Body of pancreas (tissue), 4 donors: Measurements from ENCODE around the gene RAB40A.

Experiments used
- POLR2A ChIP-seq, 3 donors: fragments of 450-650 bp; IDR thresholded peaks; one replicate each; pipeline ENCODE4 v1.6.1; 2016; ENCODE audit warnings: antibody characterized with exemption in 3 of 3, mild to moderate bottlenecking in 2 of 3
- TF ChIP-seq, protein P1 (sequence below), 7 experiments: fragments of 450-650 bp in 4 of 7; fragments of 200-600 bp in 3 of 7; sonication (generic) in 3 of 7; IDR thresholded peaks; one replicate each; pipeline ENCODE4 v1.5.1; 2016 to 2019; ENCODE audit warnings: antibody characterized with exemption in 7 of 7

DNA sequence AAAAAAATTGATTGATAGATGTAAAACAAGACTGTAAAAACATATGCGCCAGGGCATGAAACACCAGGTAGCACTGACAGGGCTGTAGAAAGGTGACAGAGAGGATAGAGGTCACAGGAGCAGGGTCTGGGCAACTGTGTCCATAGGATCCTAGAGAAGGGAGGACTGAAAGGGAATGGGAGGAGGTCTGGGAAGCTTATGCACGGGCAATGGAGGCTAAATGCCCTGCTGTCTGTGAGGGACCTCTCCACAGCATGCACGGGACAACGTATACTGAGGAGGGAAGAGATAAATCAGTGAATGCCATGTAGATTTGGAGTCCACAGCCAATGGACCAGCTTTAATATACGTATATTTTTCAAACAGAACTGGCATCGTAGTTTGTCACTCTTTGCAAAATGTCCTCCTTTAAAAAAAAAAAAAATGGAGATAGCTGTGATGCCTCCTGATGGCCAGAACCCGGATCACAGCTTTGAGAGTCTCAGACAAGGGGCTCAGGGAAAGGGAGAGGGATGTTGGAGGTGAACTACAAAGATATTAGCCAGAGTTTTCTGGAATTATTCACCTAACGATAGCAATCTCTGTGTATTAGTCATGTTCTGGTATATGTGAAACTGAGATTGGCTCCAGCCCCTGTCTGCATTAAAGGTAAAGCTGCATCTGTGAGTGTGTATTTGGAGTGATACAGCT lies 16.0 kb downstream of the RAB40A start:
- TF ChIP-seq POLR2A (IDR thresholded peaks at IDR 0.05): no peak
- TF ChIP-seq, protein P1, sequence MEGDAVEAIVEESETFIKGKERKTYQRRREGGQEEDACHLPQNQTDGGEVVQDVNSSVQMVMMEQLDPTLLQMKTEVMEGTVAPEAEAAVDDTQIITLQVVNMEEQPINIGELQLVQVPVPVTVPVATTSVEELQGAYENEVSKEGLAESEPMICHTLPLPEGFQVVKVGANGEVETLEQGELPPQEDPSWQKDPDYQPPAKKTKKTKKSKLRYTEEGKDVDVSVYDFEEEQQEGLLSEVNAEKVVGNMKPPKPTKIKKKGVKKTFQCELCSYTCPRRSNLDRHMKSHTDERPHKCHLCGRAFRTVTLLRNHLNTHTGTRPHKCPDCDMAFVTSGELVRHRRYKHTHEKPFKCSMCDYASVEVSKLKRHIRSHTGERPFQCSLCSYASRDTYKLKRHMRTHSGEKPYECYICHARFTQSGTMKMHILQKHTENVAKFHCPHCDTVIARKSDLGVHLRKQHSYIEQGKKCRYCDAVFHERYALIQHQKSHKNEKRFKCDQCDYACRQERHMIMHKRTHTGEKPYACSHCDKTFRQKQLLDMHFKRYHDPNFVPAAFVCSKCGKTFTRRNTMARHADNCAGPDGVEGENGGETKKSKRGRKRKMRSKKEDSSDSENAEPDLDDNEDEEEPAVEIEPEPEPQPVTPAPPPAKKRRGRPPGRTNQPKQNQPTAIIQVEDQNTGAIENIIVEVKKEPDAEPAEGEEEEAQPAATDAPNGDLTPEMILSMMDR (IDR thresholded peaks at IDR 0.05): no peak
